ENCODE measurements around the gene VAMP4.
"Not testable (repeated sequence)": the region's sequence is repeated elsewhere in the genome, so short reads cannot be mapped to it uniquely, and the experiment has no call there.

Gene VAMP4

GRCh38 chr1:171663036-171663853, 78.6 kb downstream of the VAMP4 start:
- H3K79me1 ChIP-seq (ENCODE audit: low read length) = no peaks in the 10 kb centered on the region
- no CpG with 5 or more reads among the region's 7 CpGs for WGBS (ENCODE audit: extremely low coverage, insufficient coverage, low lambda C conversion rate)
- no peak overlapping the region for H2AK5ac ChIP-seq (ENCODE audit: low read length)
- no peak overlapping the region for H3K56ac ChIP-seq (ENCODE audit: low read length)
- no peak overlapping the region for H3K4me3 ChIP-seq (ENCODE audit: low read length)
- H3K9ac ChIP-seq (ENCODE audit: low read length) = no peak overlapping the region
- H2BK120ac ChIP-seq (ENCODE audit: low read depth, low read length) = no peak overlapping the region
- no peak overlapping the region for H3K4me2 ChIP-seq (ENCODE audit: low read length)
- H3K4ac ChIP-seq (ENCODE audit: low read depth, low read length) = no peak overlapping the region
- H3K36me3 ChIP-seq (ENCODE audit: control insufficient read depth, insufficient read depth, low read length) = no peaks in the 10 kb centered on the region
- H2BK5ac ChIP-seq (ENCODE audit: low read length) = no peak overlapping the region
- H3K4me1 ChIP-seq (ENCODE audit: control insufficient read depth, low read depth, low read length) = no peaks in the 10 kb centered on the region
- H3K23ac ChIP-seq (ENCODE audit: low read length) = no peak overlapping the region
- H3K79me2 ChIP-seq (ENCODE audit: control insufficient read depth, insufficient read depth, low read length) = no peaks in the 10 kb centered on the region
- no peak overlapping the region for H3K18ac ChIP-seq (ENCODE audit: low read length)
- DNase-seq = no peak
- no peak overlapping the region for H4K8ac ChIP-seq (ENCODE audit: low read depth, low read length)
- no peaks in the 10 kb centered on the region for H3K27me3 ChIP-seq (ENCODE audit: insufficient read depth, low read length, poor library complexity)
- H2BK15ac ChIP-seq (replicated peaks; ENCODE audit: low read depth) = no peak overlapping the region
- H3K27ac ChIP-seq (ENCODE audit: low read depth, low read length) = no peak overlapping the region
- H4K5ac ChIP-seq (ENCODE audit: low read length) = no peak overlapping the region

- Histone ChIP-seq H3K79me2 (ENCODE audit: control insufficient read depth, insufficient read depth, low read length) (no peaks in the 10 kb centered on the region), H3K4me2 (ENCODE audit: low read length) (no peak overlapping the region), H3K56ac (ENCODE audit: low read length) (no peak overlapping the region), H4K5ac (ENCODE audit: low read length) (no peak overlapping the region), H2BK5ac (ENCODE audit: low read length) (no peak overlapping the region), H3K79me1 (ENCODE audit: low read length) (no peaks in the 10 kb centered on the region), H3K18ac (ENCODE audit: low read length) (no peak overlapping the region), H3K36me3 (ENCODE audit: control insufficient read depth, insufficient read depth, low read length) (no peaks in the 10 kb centered on the region), H2BK15ac (replicated peaks; ENCODE audit: low read depth) (no peak overlapping the region), H3K4ac (ENCODE audit: low read depth, low read length) (no peak overlapping the region), H3K27me3 (ENCODE audit: insufficient read depth, low read length, poor library complexity) (no peaks in the 10 kb centered on the region), H4K8ac (ENCODE audit: low read depth, low read length) (no peak overlapping the region), H2BK120ac (ENCODE audit: low read depth, low read length) (no peak overlapping the region), H3K23ac (ENCODE audit: low read length) (no peak overlapping the region), H3K4me1 (ENCODE audit: control insufficient read depth, low read depth, low read length) (no peaks in the 10 kb centered on the region), H3K4me3 (ENCODE audit: low read length) (no peak overlapping the region), H3K27ac (ENCODE audit: low read depth, low read length) (no peak overlapping the region), H2AK5ac (ENCODE audit: low read length) (no peak overlapping the region), H3K9ac (ENCODE audit: low read length) (no peak overlapping the region)
- WGBS (ENCODE audit: extremely low coverage, insufficient coverage, low lambda C conversion rate) = no CpG with 5 or more reads among the region's 5 CpGs
- no peak for DNase-seq
Measured at GRCh38 chr1:171661076-171661650, 80.7 kb downstream of the VAMP4 start.

- not testable (repeated sequence) for DNase-seq; H3K27ac ChIP-seq (ENCODE audit: low read depth, low read length); H2BK15ac ChIP-seq (replicated peaks; ENCODE audit: low read depth); H4K5ac ChIP-seq (ENCODE audit: low read length); H3K4me3 ChIP-seq (ENCODE audit: low read length); H2BK5ac ChIP-seq (ENCODE audit: low read length); H2BK120ac ChIP-seq (ENCODE audit: low read depth, low read length); H3K36me3 ChIP-seq (ENCODE audit: control insufficient read depth, insufficient read depth, low read length); H4K8ac ChIP-seq (ENCODE audit: low read depth, low read length); H3K4me2 ChIP-seq (ENCODE audit: low read length); H3K23ac ChIP-seq (ENCODE audit: low read length); H3K79me1 ChIP-seq (ENCODE audit: low read length); H3K18ac ChIP-seq (ENCODE audit: low read length); H3K56ac ChIP-seq (ENCODE audit: low read length); H3K4ac ChIP-seq (ENCODE audit: low read depth, low read length); H3K79me2 ChIP-seq (ENCODE audit: control insufficient read depth, insufficient read depth, low read length); H3K9ac ChIP-seq (ENCODE audit: low read length); H2AK5ac ChIP-seq (ENCODE audit: low read length); H3K27me3 ChIP-seq (ENCODE audit: insufficient read depth, low read length, poor library complexity); H3K4me1 ChIP-seq (ENCODE audit: control insufficient read depth, low read depth, low read length)
- WGBS (ENCODE audit: extremely low coverage, insufficient coverage, low lambda C conversion rate) = no CpG with 5 or more reads among the region's 9 CpGs
Measured at GRCh38 chr1:171656206-171656605, 85.7 kb downstream of the VAMP4 start.

- no peak overlapping the region for H3K4me3 ChIP-seq (ENCODE audit: low read length)
Measured at GRCh38 chr1:171655746-171656116, 86.1 kb downstream of the VAMP4 start.

GRCh38 chr1:171654942-171655745, 86.7 kb downstream of the VAMP4 start:
- no peaks in the 10 kb centered on the region for H3K4me1 ChIP-seq (ENCODE audit: control insufficient read depth, low read depth, low read length)
- no peaks in the 10 kb centered on the region for H3K79me2 ChIP-seq (ENCODE audit: control insufficient read depth, insufficient read depth, low read length)
- no peak overlapping the region for H3K56ac ChIP-seq (ENCODE audit: low read length)
- H2BK120ac ChIP-seq (ENCODE audit: low read depth, low read length) = no peak overlapping the region
- H3K27me3 ChIP-seq (ENCODE audit: insufficient read depth, low read length, poor library complexity) = no peaks in the 10 kb centered on the region
- H2BK5ac ChIP-seq (ENCODE audit: low read length) = no peak overlapping the region
- H2AK5ac ChIP-seq (ENCODE audit: low read length) = no peak overlapping the region
- peak overlapping the region; percentile 39 for H3K4me2 ChIP-seq (ENCODE audit: low read length)
- WGBS (ENCODE audit: extremely low coverage, insufficient coverage, low lambda C conversion rate) = no CpG with 5 or more reads among the region's 24 CpGs
- no peak overlapping the region for H4K8ac ChIP-seq (ENCODE audit: low read depth, low read length)
- no peak overlapping the region for H3K4ac ChIP-seq (ENCODE audit: low read depth, low read length)
- no peak overlapping the region for H4K5ac ChIP-seq (ENCODE audit: low read length)
- H2BK15ac ChIP-seq (replicated peaks; ENCODE audit: low read depth) = no peak overlapping the region
- no peak overlapping the region for H3K18ac ChIP-seq (ENCODE audit: low read length)
- no peak overlapping the region for H3K9ac ChIP-seq (ENCODE audit: low read length)
- no peak overlapping the region for H3K27ac ChIP-seq (ENCODE audit: low read depth, low read length)
- DNase-seq = peak; percentile 86
- no peak overlapping the region for H3K23ac ChIP-seq (ENCODE audit: low read length)
- H3K79me1 ChIP-seq (ENCODE audit: low read length) = no peaks in the 10 kb centered on the region
- no peak overlapping the region for H3K4me3 ChIP-seq (ENCODE audit: low read length)
- no peaks in the 10 kb centered on the region for H3K36me3 ChIP-seq (ENCODE audit: control insufficient read depth, insufficient read depth, low read length)

More at GRCh38 chr1:171655746-171656116, 86.1 kb downstream of the VAMP4 start:
- Histone ChIP-seq H4K8ac (ENCODE audit: low read depth, low read length) (no peak overlapping the region), H2BK120ac (ENCODE audit: low read depth, low read length) (no peak overlapping the region), H3K4ac (ENCODE audit: low read depth, low read length) (no peak overlapping the region), H4K5ac (ENCODE audit: low read length) (no peak overlapping the region), H3K79me1 (ENCODE audit: low read length) (no peaks in the 10 kb centered on the region), H2BK5ac (ENCODE audit: low read length) (no peak overlapping the region), H3K27ac (ENCODE audit: low read depth, low read length) (no peak overlapping the region), H3K36me3 (ENCODE audit: control insufficient read depth, insufficient read depth, low read length) (no peaks in the 10 kb centered on the region), H2AK5ac (ENCODE audit: low read length) (no peak overlapping the region), H3K56ac (ENCODE audit: low read length) (no peak overlapping the region), H3K23ac (ENCODE audit: low read length) (no peak overlapping the region), H3K9ac (ENCODE audit: low read length) (no peak overlapping the region), H3K27me3 (ENCODE audit: insufficient read depth, low read length, poor library complexity) (no peaks in the 10 kb centered on the region), H3K4me1 (ENCODE audit: control insufficient read depth, low read depth, low read length) (no peaks in the 10 kb centered on the region), H3K79me2 (ENCODE audit: control insufficient read depth, insufficient read depth, low read length) (no peaks in the 10 kb centered on the region), H3K4me2 (ENCODE audit: low read length) (no peak overlapping the region), H3K18ac (ENCODE audit: low read length) (no peak overlapping the region), H2BK15ac (replicated peaks; ENCODE audit: low read depth) (no peak overlapping the region)
- no peak for DNase-seq
- WGBS (ENCODE audit: extremely low coverage, insufficient coverage, low lambda C conversion rate) = no CpG with 5 or more reads among the region's 6 CpGs

Data from mesendoderm (in vitro differentiated cells).